ENCODE data around the gene ACP6. TPM values are rescaled to one million over a fixed set of nuclear protein-coding genes. Genes with fewer than 3 reads are reported as not detected.
A peak's percentile ranks its signal among the peaks of the same experiment; 100 is the strongest.

Gene ACP6
- polyA plus RNA-seq, 1 donor, result 7.1 TPM

GRCh38 chr1:147648933-147649332 is 21.4 kb downstream of the ACP6 start:
- DNase-seq, result no peak

- no peak for DNase-seq
Observed at GRCh38 chr1:147647796-147648633, 22.3 kb downstream of the ACP6 start.

- DNase-seq, result no peak
Observed at GRCh38 chr1:147643974-147644373, 26.4 kb downstream of the ACP6 start.

- peak; percentile 23 for DNase-seq
Observed at GRCh38 chr1:147641695-147642592, 28.4 kb downstream of the ACP6 start.

DNA sequence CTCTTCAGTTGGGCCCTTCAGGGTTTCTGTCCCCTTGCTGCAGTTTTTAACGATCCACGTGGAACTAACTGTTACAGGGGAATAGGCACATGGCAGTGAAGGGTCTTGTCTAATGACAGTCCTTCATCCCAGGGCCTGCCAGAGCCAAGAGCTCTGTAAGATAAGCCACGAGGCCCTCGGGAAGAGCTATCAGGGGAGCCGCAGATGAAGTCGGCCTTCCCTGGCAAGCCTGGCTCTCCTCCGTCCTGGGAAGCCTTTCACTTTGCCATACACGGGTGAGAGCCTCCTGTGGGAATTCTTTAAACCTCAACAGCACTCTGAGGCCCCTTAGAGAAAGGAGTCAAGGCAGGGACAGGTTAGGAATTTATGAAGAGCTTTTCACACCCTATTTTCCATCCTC is 29.0 kb downstream of the ACP6 start:
- DNase-seq, result no peak

DNA sequence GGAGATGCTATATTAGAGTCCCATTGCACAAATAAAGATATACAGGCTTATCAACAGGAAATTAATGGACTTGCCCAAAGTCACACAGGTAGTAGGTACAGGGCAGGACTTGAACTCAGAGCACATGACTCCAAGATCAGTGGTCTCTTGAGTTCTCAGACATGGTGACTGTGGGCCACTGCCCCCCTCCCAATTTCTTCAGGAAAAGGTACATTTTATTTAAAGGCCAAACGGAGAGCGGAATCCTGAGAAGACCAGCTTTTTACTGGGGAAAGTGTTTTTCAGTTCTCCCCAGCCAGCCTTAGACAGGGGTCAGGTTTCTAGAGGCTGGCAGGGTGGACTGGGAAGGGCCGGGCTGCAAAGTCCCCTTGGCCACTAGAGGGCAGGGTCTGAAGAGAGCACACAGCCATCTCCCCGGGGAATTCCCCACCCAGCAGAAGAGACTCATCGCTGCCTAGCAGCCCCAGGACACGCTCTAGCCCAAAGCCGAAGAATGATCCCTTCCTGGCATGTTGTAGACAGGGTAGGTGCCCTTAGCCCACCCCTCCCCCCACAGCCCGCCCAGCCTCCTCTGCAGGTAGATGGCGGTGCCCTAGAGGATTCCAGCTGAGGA is 29.7 kb downstream of the ACP6 start:
- no peak for DNase-seq

- no peak for DNase-seq
Observed at GRCh38 chr1:147636314-147636713, 34.0 kb downstream of the ACP6 start.

DNA sequence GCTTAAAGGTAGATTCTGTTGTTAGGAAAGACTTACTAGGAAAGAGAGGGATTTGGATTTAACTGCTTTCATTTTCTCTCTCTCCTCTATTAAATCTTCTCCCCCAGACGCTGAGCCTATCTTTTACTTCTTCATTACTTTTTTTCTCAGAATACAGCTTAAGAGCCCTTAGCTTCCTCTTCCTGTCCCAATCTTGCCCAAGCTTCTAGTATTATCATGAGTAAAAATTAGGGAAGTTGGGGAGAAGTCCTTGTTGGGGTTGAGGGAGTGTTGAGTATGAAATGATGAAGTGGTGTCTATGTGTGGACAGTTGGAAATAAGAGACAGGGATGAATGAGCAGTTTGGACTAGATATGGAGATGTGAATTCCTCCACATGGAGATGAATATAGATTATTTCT is 35.0 kb downstream of the ACP6 start:
- DNase-seq, result no peak

DNA sequence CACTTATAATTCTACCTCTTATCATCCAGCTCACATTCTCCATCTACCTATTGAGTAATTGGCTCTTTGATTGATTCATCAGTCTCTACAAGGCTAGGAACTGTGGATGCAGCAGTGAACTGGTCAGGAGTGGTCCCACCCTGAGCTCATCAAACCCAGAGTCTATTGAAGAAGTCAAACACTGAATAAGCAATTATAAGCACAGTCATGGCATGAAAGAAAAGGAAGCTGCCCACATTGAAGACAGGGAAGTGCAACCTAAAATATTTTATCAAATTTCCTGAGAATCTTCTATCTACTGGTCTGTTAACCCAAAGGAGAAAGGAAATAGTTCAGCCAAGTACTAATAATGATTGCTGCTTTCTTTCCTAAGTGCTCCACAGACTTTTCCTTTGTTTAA is 35.7 kb downstream of the ACP6 start:
- no peak for DNase-seq

DNA sequence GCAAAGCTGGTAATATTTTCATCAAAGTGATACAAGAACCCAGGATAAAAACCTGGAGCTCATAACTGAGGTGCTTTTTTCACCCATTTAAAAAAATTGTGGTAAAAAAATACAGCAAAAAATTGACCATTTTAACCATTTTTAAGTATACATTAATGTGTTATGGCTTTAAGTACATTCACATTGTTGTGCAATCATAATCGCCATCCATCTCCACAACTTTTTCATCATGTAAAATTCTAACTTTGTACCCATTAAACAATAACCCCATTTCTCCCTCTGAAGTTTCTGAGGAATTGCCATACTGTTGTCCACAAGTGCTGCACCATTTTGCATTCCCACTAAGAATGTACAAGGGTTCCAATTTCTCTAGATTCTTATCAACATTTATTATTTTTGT is 36.6 kb downstream of the ACP6 start:
- DNase-seq, result no peak

DNA sequence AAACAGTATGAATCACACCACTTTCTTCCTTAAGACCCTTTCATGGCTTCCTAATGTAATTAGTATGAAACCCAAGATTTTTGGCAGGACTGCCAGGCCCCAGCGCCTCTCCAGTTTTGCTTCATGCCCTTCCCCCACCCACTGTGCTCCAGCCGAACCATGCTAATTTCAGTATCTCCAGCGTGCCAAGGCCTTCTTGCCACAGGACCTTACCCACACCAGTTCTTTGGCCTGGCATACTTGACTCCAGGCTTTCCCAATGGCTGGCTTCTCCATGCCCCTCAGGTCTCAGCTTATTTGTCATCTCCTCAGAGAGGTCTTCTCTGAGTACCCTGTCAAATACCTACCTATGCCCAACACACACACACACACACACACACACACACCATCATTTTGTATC is 38.5 kb downstream of the ACP6 start:
- DNase-seq, result no peak

DNA sequence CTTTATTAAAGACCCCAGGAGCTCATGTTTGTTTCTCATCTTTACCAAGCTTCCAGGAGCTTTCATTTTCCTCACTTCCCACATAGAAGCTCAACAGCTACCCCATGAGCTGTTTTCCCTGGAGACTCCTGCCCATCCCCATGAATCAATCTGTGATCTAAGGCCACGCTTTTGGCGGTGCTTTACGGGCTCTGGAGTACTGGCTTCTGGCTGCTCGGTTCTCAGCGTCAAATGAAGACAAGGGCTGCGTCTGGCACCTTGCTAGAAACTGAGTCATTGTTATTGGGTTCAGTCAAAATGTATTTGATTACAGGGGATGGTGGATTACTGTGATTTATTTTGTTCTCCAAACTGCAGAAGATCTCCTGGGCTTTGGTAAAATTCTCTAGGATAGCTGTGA is 39.9 kb downstream of the ACP6 start:
- DNase-seq, result no peak

GRCh38 chr1:147630022-147630421 is 40.3 kb downstream of the ACP6 start:
- no peak for DNase-seq

DNA sequence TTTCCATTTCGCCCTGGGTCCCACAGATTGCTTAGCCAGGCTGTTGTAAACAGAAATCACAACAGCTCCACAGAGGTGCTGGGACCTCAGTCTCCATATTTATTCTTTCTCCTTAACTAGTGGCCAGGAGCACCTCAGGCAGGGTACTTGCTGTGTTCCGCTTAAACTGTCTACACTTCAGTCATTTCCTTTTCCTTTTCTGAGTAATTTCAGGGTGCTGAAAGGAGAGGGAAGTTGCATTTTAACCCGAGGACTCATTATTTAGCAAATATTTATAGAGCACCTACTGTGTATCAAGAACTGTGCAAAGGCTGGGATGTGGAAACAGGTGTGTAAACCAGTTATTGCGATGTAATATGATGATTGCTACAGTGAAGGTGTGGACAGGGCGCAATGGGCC is 41.9 kb downstream of the ACP6 start:
- DNase-seq, result no peak

DNA sequence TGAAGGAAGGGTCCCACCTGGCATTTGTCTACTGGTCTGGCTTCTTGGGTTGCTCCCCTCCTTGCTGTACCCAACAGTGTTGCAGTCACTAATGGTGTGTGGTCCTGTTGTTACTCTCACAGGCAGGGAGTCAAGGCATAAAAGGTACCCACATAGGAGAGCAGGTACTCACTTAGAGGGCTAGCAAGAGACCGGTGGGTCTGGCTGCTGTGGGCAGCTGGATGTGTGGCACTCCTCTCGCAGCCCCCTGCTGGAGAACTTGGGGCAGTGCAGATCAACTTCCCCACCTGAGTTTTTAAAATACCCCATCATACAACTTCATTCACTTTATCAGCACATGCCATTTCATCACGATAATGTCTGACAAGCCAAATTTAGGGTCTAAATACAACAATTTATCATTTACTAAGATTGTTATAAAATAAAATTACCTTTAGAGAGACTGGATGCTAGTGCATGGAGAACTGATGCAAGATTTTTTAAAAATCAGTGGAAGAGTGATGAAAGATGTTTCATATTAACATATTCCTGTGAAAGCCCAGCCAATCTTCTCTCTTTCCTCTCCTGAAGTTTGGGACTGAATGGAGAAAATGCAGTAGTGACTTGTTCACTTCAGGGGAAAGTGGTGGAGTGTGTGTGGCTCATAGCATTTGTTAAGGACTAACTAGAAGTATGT is 42.8 kb downstream of the ACP6 start:
- peak; percentile 17 for DNase-seq

DNA sequence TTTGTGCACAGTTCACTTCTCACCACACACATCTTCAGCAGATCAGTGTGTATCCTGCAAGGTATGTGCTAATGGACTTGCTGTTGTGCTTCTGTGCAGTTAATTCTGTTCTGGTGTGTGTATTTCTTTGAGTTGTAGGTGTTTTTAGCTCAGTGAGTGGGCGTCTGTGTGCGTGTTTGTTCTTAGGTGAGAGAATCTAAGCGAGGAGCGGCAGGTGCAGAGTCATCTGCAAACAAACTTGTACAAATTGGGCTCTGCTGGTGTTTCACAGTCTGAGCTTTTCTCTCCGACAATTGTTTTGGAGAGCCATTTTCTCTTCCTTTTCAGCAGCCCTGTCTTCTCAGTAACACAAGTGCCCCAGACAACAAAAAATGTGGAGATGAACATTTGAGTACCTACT is 43.6 kb downstream of the ACP6 start:
- DNase-seq, result no peak

DNA sequence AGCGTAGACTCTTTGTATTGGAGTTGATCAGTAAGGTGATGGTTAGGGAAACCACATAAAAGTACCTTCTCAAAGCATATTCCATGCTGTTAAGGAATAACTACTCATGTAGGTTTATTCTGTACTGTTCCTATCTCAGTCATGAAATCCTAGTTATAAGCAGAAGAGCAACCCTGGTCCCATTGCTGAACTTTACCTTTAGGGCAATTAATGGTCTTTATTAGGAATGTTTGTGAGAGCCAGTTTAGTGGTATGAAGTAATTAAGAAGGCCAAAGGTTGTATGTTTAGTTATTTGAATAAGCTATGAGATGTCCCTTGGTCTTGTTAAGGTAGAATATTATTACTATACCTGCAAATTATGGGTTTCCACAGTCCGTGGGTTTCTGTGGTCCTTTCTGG is 44.0 kb downstream of the ACP6 start:
- no peak for DNase-seq

GRCh38 chr1:147625362-147625995 is 44.8 kb downstream of the ACP6 start:
- no peak for DNase-seq

GRCh38 chr1:147624529-147624928 is 45.8 kb downstream of the ACP6 start:
- no peak for DNase-seq

GRCh38 chr1:147624011-147624410 is 46.3 kb downstream of the ACP6 start:
- no peak for DNase-seq

DNA sequence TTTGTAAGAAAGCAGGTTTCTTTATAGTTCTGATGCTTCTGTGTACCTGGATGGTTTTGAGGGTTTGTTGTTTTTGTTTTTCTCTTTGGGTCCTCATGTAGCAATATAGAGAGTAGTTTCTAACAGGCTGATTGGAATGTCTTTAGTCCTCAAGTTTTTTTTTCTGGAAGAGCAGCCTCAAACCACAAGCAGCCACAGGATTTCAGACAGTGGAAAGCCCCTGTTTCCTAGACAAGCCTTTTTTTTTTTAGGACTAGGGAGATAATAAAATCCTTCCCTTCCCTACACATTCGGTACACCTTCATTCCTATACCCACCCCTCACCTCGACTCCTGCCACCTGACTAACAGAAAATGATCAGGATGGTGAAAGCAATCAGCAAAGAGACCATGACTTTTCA is 47.6 kb downstream of the ACP6 start:
- no peak for DNase-seq

DNA sequence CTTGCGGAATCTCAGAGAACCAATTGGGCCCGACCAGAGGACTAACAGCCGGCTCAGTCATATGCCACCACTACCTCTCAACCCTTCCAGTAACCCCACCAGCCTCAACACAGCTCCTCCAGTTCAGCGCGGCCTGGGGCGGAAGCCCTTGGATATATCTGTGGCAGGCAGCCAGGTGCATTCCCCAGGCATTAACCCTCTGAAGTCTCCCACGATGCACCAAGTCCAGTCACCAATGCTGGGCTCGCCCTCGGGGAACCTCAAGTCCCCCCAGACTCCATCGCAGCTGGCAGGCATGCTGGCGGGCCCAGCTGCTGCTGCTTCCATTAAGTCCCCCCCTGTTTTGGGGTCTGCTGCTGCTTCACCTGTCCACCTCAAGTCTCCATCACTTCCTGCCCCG is 49.8 kb downstream of the ACP6 start:
- DNase-seq, result no peak

Data from hindlimb muscle (tissue), 1 donor.